Neural cell (in vitro differentiated cells): ENCODE results near the gene BTBD9. TPM values are rescaled to one million over a fixed set of nuclear protein-coding genes. Genes with fewer than 3 reads are reported as not detected.

Experiments used
- H2AFZ ChIP-seq: fragments of 200-600, 300-800 bp; sonication (generic), shearing (Covaris generic); 2 replicates; pipeline ENCODE4 v1.6.0; 2014; ENCODE audit warnings: low read depth, mild to moderate bottlenecking, antibody characterized with exemption, low read length, moderate library complexity
- H3F3A ChIP-seq: fragments of 200-600 bp; shearing (Covaris generic); 2 replicates; pipeline ENCODE4 v1.6.1; 2016; ENCODE audit warnings: mild to moderate bottlenecking, moderate library complexity, mixed read lengths, antibody characterized with exemption, low read length; ENCODE audit not compliant: insufficient read depth, poor library complexity, severe bottlenecking
- H3K27ac ChIP-seq: fragments of 200-600, 300-800 bp; sonication (generic), shearing (Covaris generic); 2 replicates; pipeline ENCODE4 v1.5.1; 2014; ENCODE audit warnings: mild to moderate bottlenecking, low read length, moderate library complexity
- H3K27me3 ChIP-seq: fragments of 300-800, 200-600 bp; sonication (generic), shearing (Covaris generic); 2 replicates; pipeline ENCODE4 v1.6.0; 2014; ENCODE audit warnings: mild to moderate bottlenecking, low read depth, low read length, moderate library complexity; ENCODE audit not compliant: insufficient read depth
- H3K36me3 ChIP-seq: fragments of 300-800, 200-600 bp; sonication (generic), shearing (Covaris generic); 2 replicates; pipeline ENCODE4 v1.5.1; 2014; ENCODE audit warnings: mild to moderate bottlenecking, antibody characterized with exemption, low read length, moderate library complexity; ENCODE audit not compliant: insufficient read depth
- H3K4me2 ChIP-seq: fragments of 300-800, 200-600 bp; sonication (generic), shearing (Covaris generic); 2 replicates; pipeline ENCODE4 v1.6.0; 2014; ENCODE audit warnings: mild to moderate bottlenecking, low read length
- H3K4me3 ChIP-seq: fragments of 300-800, 200-600 bp; sonication (generic), shearing (Covaris generic); 2 replicates; pipeline ENCODE4 v1.5.1; 2014; ENCODE audit warnings: mild to moderate bottlenecking, low read length, moderate library complexity
- H3K79me2 ChIP-seq: fragments of 200-600 bp; shearing (Covaris generic); replicated peaks from 2 replicates; pipeline ENCODE4 v1.6.0; 2014; ENCODE audit warnings: mild to moderate bottlenecking, low read length, moderate library complexity; ENCODE audit not compliant: insufficient read depth
- H3K9ac ChIP-seq: fragments of 300-800, 200-600 bp; sonication (generic), shearing (Covaris generic); 2 replicates; pipeline ENCODE4 v1.6.1; 2016; ENCODE audit warnings: mild to moderate bottlenecking, low read length, mixed read lengths
- H3K9me2 ChIP-seq: fragments of 200-600 bp; shearing (Covaris generic); 2 replicates; pipeline ENCODE4 v1.6.1; 2016; ENCODE audit warnings: mild to moderate bottlenecking, low read length, mixed read lengths; ENCODE audit not compliant: insufficient read depth
- H3K9me3 ChIP-seq: fragments of 200-600, 300-800 bp; sonication (generic), shearing (Covaris generic); 2 replicates; pipeline ENCODE4 v1.6.1; 2016; ENCODE audit warnings: mild to moderate bottlenecking, mixed run types, low read length, moderate library complexity, mixed read lengths
- H4K20me1 ChIP-seq: fragments of 200-600 bp; shearing (Covaris generic); 2 replicates; pipeline ENCODE4 v1.6.1; 2016; ENCODE audit warnings: mild to moderate bottlenecking, mixed run types; ENCODE audit not compliant: insufficient read depth
- EP300 ChIP-seq: fragments of 450-650 bp; conservative IDR thresholded peaks from 2 replicates; pipeline ENCODE4 v1.6.1; 2014; ENCODE audit warnings: antibody characterized with exemption, mild to moderate bottlenecking, moderate library complexity; ENCODE audit not compliant: poor library complexity, severe bottlenecking
- EZH2 ChIP-seq: fragments of 200-600, 300-800 bp; shearing (Covaris generic), sonication (generic); IDR thresholded peaks from 2 replicates; pipeline ENCODE4 v1.6.1; 2014; ENCODE audit warnings: antibody characterized with exemption, low read length, borderline replicate concordance, mild to moderate bottlenecking; ENCODE audit not compliant: insufficient read depth, poor library complexity, severe bottlenecking
- MXI1 ChIP-seq: fragments of 450-650 bp; conservative IDR thresholded peaks from 2 replicates; pipeline ENCODE4 v1.6.1; 2014; ENCODE audit warnings: antibody characterized with exemption, mild to moderate bottlenecking; ENCODE audit not compliant: poor library complexity, severe bottlenecking
- POLR2AphosphoS5 ChIP-seq: IDR thresholded peaks from 2 replicates; pipeline ENCODE4 v1.6.1; 2012
- RAD21 ChIP-seq: fragments of 450-650 bp; conservative IDR thresholded peaks from 2 replicates; pipeline ENCODE4 v1.6.1; 2014; ENCODE audit warnings: antibody characterized with exemption, mild to moderate bottlenecking, moderate library complexity
- SMC3 ChIP-seq: fragments of 450-650 bp; conservative IDR thresholded peaks from 2 replicates; pipeline ENCODE4 v1.6.1; 2014; ENCODE audit warnings: antibody characterized with exemption, mild to moderate bottlenecking, moderate library complexity; ENCODE audit not compliant: poor library complexity
- TAF1 ChIP-seq: IDR thresholded peaks from 2 replicates; pipeline ENCODE4 v1.6.1; 2012; ENCODE audit warnings: low read depth
- polyA plus RNA-seq: library from polyadenylated mRNA; depleted of rRNA; stranded (reverse); fragments of >200 nt; gene quantifications from 2 replicates; pipeline ENCODE4 v1.2.3, GENCODE V29; 2014
- TF ChIP-seq, protein P1 (sequence below): fragments of 450-650 bp; IDR thresholded peaks from 2 replicates; pipeline ENCODE4 v1.5.1; 2014; ENCODE audit warnings: antibody characterized with exemption, mild to moderate bottlenecking, moderate library complexity; ENCODE audit not compliant: poor library complexity, severe bottlenecking
- TF ChIP-seq, protein P2 (sequence below): IDR thresholded peaks from 2 replicates; pipeline ENCODE4 v1.6.1; 2012; ENCODE audit warnings: borderline replicate concordance

The BTBD9 gene
- polyA plus RNA-seq, 1 donor from 2014 or later: 6.2 TPM

DNA sequence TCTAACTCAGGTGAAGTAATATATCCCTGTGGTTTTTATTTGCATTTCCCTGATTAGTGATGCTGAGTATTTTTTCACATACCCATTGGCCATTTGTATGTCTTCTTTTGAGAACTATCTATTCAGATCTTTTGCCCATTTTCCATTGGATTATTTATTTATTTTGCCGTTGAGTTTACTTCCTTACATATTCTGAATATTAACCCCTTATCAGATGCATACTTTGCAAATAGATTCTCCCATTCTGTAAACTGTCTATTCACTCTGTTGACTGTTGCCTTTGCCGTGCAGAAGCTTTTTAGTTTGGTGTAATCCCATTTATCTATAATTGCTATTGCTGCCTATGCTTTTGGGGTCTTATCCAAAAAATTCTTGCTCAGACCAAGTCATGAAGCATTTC lies 336.9 kb downstream of the BTBD9 start:
- Histone ChIP-seq H3K79me2 (no peaks in the 10 kb centered on the region), H3K9me2 (no peaks in the 10 kb centered on the region), H3K4me3 (no peak overlapping the region), H3K9me3 (no peaks in the 10 kb centered on the region), H3K9ac (no peak overlapping the region), H3F3A (no peaks in the 10 kb centered on the region), H3K4me2 (no peak overlapping the region), H3K27ac (no peak overlapping the region), H3K27me3 (no peaks in the 10 kb centered on the region), H3K36me3 (no peaks in the 10 kb centered on the region), H2AFZ (no peak overlapping the region), H4K20me1 (no peaks in the 10 kb centered on the region)
- TF ChIP-seq SMC3: no peak
- TF ChIP-seq POLR2AphosphoS5: no peak
- TF ChIP-seq, protein P1, sequence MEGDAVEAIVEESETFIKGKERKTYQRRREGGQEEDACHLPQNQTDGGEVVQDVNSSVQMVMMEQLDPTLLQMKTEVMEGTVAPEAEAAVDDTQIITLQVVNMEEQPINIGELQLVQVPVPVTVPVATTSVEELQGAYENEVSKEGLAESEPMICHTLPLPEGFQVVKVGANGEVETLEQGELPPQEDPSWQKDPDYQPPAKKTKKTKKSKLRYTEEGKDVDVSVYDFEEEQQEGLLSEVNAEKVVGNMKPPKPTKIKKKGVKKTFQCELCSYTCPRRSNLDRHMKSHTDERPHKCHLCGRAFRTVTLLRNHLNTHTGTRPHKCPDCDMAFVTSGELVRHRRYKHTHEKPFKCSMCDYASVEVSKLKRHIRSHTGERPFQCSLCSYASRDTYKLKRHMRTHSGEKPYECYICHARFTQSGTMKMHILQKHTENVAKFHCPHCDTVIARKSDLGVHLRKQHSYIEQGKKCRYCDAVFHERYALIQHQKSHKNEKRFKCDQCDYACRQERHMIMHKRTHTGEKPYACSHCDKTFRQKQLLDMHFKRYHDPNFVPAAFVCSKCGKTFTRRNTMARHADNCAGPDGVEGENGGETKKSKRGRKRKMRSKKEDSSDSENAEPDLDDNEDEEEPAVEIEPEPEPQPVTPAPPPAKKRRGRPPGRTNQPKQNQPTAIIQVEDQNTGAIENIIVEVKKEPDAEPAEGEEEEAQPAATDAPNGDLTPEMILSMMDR: no peak
- TF ChIP-seq MXI1: no peak
- TF ChIP-seq EP300: no peak
- TF ChIP-seq TAF1: no peak
- TF ChIP-seq, protein P2, sequence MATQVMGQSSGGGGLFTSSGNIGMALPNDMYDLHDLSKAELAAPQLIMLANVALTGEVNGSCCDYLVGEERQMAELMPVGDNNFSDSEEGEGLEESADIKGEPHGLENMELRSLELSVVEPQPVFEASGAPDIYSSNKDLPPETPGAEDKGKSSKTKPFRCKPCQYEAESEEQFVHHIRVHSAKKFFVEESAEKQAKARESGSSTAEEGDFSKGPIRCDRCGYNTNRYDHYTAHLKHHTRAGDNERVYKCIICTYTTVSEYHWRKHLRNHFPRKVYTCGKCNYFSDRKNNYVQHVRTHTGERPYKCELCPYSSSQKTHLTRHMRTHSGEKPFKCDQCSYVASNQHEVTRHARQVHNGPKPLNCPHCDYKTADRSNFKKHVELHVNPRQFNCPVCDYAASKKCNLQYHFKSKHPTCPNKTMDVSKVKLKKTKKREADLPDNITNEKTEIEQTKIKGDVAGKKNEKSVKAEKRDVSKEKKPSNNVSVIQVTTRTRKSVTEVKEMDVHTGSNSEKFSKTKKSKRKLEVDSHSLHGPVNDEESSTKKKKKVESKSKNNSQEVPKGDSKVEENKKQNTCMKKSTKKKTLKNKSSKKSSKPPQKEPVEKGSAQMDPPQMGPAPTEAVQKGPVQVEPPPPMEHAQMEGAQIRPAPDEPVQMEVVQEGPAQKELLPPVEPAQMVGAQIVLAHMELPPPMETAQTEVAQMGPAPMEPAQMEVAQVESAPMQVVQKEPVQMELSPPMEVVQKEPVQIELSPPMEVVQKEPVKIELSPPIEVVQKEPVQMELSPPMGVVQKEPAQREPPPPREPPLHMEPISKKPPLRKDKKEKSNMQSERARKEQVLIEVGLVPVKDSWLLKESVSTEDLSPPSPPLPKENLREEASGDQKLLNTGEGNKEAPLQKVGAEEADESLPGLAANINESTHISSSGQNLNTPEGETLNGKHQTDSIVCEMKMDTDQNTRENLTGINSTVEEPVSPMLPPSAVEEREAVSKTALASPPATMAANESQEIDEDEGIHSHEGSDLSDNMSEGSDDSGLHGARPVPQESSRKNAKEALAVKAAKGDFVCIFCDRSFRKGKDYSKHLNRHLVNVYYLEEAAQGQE: no peak
- no peak for TF ChIP-seq EZH2
- TF ChIP-seq RAD21: no peak

DNA sequence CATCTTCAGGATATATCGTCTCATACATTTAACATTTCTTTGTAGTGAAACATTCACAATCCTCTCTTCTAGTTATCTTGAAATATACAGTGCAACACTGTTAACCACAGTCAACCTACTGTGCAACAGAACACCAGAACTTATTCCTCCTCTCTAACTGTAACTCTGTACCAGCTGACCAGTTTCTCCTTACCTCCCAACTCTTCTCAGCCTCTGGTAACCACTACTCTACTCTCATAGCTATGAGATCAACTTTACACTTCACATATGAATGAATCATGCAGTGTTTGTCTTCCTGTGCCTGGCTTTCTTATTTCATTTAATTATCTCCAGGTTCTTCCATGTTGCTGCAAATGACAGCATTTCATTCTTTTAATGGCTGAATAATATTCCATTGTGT lies 337.6 kb downstream of the BTBD9 start:
- no peaks in the 10 kb centered on the region for H3K27me3 ChIP-seq
- no peaks in the 10 kb centered on the region for H4K20me1 ChIP-seq
- H3K4me3 ChIP-seq: no peak overlapping the region
- TF ChIP-seq MXI1 (no peak), EZH2 (no peak), EP300 (no peak), POLR2AphosphoS5 (no peak), RAD21 (no peak), SMC3 (no peak), TAF1 (no peak)
- TF ChIP-seq, protein P2: no peak
- TF ChIP-seq, protein P1: no peak
- no peak overlapping the region for H3K4me2 ChIP-seq
- H3F3A ChIP-seq: no peaks in the 10 kb centered on the region
- no peak overlapping the region for H3K27ac ChIP-seq
- H3K79me2 ChIP-seq: no peaks in the 10 kb centered on the region
- no peaks in the 10 kb centered on the region for H3K9me3 ChIP-seq
- H3K9me2 ChIP-seq: no peaks in the 10 kb centered on the region
- no peaks in the 10 kb centered on the region for H3K36me3 ChIP-seq
- H2AFZ ChIP-seq: no peak overlapping the region
- no peak overlapping the region for H3K9ac ChIP-seq
